H1 (cell line): Measurements from ENCODE around the gene CSAD. TPM values are rescaled to one million over a fixed set of nuclear protein-coding genes. Genes with fewer than 3 reads are reported as not detected.
A peak's percentile ranks its signal among the peaks of the same experiment; 100 is the strongest.

ENCODE experiments used
- CTCF ChIA-PET: fragments of 300-600 bp; sonication (Branson Sonifier 250); formaldehyde crosslinking; loops from one replicate; lab custom pipeline; 2021; ENCODE audit not compliant: partially characterized antibody; lab: Charles Lee
- POLR2A ChIA-PET: fragments of 300-600 bp; sonication (Branson Sonifier 250); formaldehyde crosslinking; loops from one replicate; lab custom pipeline; 2021; ENCODE audit warnings: inconsistent platforms; ENCODE audit not compliant: partially characterized antibody; lab: Charles Lee
- DNase-seq, 2 experiments: peaks; one replicate each; pipeline versions ENCODE4 v3.0.0 to v3.0.0-alpha.2; 2010 to 2022; ENCODE audit warnings: low spot score in 2 of 2, low read depth in 1 of 2, mixed read lengths in 1 of 2
- FAIRE-seq: peaks from 2 replicates; lab custom pipeline; 2011; peaks lifted over from hg19 to GRCh38; lab: Jason Lieb, UNC
- H2AFZ ChIP-seq: 2 replicates; pipeline ENCODE4 v1.8.1; 2012; ENCODE audit warnings: low read length, inconsistent platforms
- H2AK5ac ChIP-seq: 2 replicates; pipeline ENCODE4 v1.6.1; 2013; ENCODE audit warnings: low read depth, low read length
- H2BK120ac ChIP-seq: replicated peaks from 2 replicates; pipeline ENCODE3; 2013; ENCODE audit warnings: low read depth, low read length, inconsistent platforms
- H2BK12ac ChIP-seq: 2 replicates; pipeline ENCODE4 v1.6.1; 2013; ENCODE audit warnings: low read depth, low read length
- H2BK15ac ChIP-seq: 2 replicates; pipeline ENCODE4 v1.6.1; 2013; ENCODE audit warnings: low read length
- H2BK20ac ChIP-seq: 2 replicates; pipeline ENCODE4 v1.6.1; 2013; ENCODE audit warnings: low read length
- H2BK5ac ChIP-seq: 2 replicates; pipeline ENCODE4 v1.6.1; 2013; ENCODE audit warnings: low read depth, low read length
- H3K14ac ChIP-seq: 2 replicates; pipeline ENCODE4 v1.6.1; 2013; ENCODE audit warnings: inconsistent platforms; ENCODE audit not compliant: insufficient read length
- H3K18ac ChIP-seq: 2 replicates; pipeline ENCODE4 v1.6.1; 2013; ENCODE audit warnings: low read length; ENCODE audit errors: extremely low read depth
- H3K23ac ChIP-seq: 2 replicates; pipeline ENCODE4 v1.6.1; 2013; ENCODE audit warnings: inconsistent platforms; ENCODE audit not compliant: insufficient read length
- H3K23me2 ChIP-seq: 2 replicates; pipeline ENCODE4 v1.6.1; 2013; ENCODE audit warnings: low read depth, low read length
- H3K27ac ChIP-seq: 2 replicates; pipeline ENCODE4 v1.6.1; 2011; ENCODE audit warnings: low read depth, low read length, inconsistent platforms
- H3K27me3 ChIP-seq, 4 experiments: replicated peaks in 1 of 4; 1 replicate in 1 of 4; 2 replicates in 3 of 4; pipeline versions ENCODE4 v1.6.1 to v1.8.1; 2011 to 2013; ENCODE audit warnings: low read length in 3 of 4, mild to moderate bottlenecking in 3 of 4, inconsistent platforms in 2 of 4, mixed read lengths in 2 of 4, moderate library complexity in 1 of 4; ENCODE audit not compliant: control insufficient read depth in 3 of 4, insufficient read depth in 3 of 4; ENCODE audit errors: extremely low read depth in 1 of 4
- H3K36me3 ChIP-seq, 4 experiments: 2 replicates each; pipeline versions ENCODE4 v1.6.1 to v1.8.1; 2011 to 2013; ENCODE audit warnings: mild to moderate bottlenecking in 4 of 4, low read length in 3 of 4, moderate library complexity in 2 of 4, control low read depth in 1 of 4, inconsistent platforms in 1 of 4; ENCODE audit not compliant: insufficient read depth in 4 of 4, control insufficient read depth in 2 of 4
- H3K4ac ChIP-seq: replicated peaks from 2 replicates; pipeline ENCODE3; 2013; ENCODE audit warnings: low read length, low read depth, mixed read lengths, inconsistent platforms; ENCODE audit not compliant: insufficient read length
- H3K4me1 ChIP-seq, 4 experiments: replicated peaks in 1 of 4; 1 replicate in 1 of 4; 2 replicates in 3 of 4; pipeline versions ENCODE4 v1.6.1 to v1.8.1; 2011 to 2013; ENCODE audit warnings: low read length in 3 of 4, inconsistent platforms in 2 of 4, mixed read lengths in 1 of 4; ENCODE audit not compliant: insufficient read depth in 4 of 4, control insufficient read depth in 3 of 4
- H3K4me2 ChIP-seq, 2 experiments: 2 replicates each; pipeline versions ENCODE4 v1.6.1 to v1.8.1; 2011 to 2013; ENCODE audit warnings: low read depth in 2 of 2, low read length in 2 of 2, control low read depth in 1 of 2, inconsistent platforms in 1 of 2, mild to moderate bottlenecking in 1 of 2; ENCODE audit not compliant: insufficient read depth in 1 of 2
- H3K4me3 ChIP-seq, 4 experiments: fragments of 200-600, 300-600 bp in 1 of 4; sonication (generic), shearing (Covaris generic), sonication (Bioruptor Twin) in 1 of 4; 2 replicates each; pipeline versions ENCODE4 v1.5.1 to v1.8.1; 2011 to 2016; ENCODE audit warnings: low read length in 4 of 4, low read depth in 3 of 4, control low read depth in 2 of 4, inconsistent platforms in 2 of 4, mild to moderate bottlenecking in 2 of 4, mixed read lengths in 1 of 4, moderate library complexity in 1 of 4; ENCODE audit not compliant: insufficient read depth in 2 of 4; ENCODE audit errors: extremely low read depth in 1 of 4
- H3K56ac ChIP-seq: replicated peaks from 2 replicates; pipeline ENCODE3; 2013; ENCODE audit warnings: low read depth, mild to moderate bottlenecking, mixed read lengths, low read length, inconsistent platforms; ENCODE audit not compliant: insufficient read length
- H3K79me1 ChIP-seq: 2 replicates; pipeline ENCODE4 v1.6.1; 2013; ENCODE audit warnings: low read depth, low read length, control low read depth
- H3K79me2 ChIP-seq, 2 experiments: 2 replicates each; pipeline versions ENCODE4 v1.6.1 to v1.8.1; 2012 to 2013; ENCODE audit warnings: low read length in 2 of 2, mild to moderate bottlenecking in 2 of 2, inconsistent platforms in 1 of 2; ENCODE audit not compliant: insufficient read depth in 2 of 2, control insufficient read depth in 1 of 2
- H3K9ac ChIP-seq, 4 experiments: replicated peaks in 1 of 4; 1 replicate in 1 of 4; 2 replicates in 3 of 4; pipeline versions ENCODE4 v1.6.1 to v1.8.1; 2011 to 2013; ENCODE audit warnings: low read depth in 3 of 4, low read length in 3 of 4, control low read depth in 2 of 4, mild to moderate bottlenecking in 2 of 4, moderate library complexity in 2 of 4, inconsistent platforms in 1 of 4; ENCODE audit errors: extremely low read depth in 1 of 4
- H3K9me3 ChIP-seq, 2 experiments: 2 replicates each; pipeline versions ENCODE4 v1.6.1 to v1.8.1; 2012 to 2013; ENCODE audit warnings: mild to moderate bottlenecking in 2 of 2, moderate library complexity in 2 of 2, control low read depth in 1 of 2, inconsistent platforms in 1 of 2, low read depth in 1 of 2, low read length in 1 of 2, mixed read lengths in 1 of 2; ENCODE audit not compliant: insufficient read depth in 2 of 2
- H4K20me1 ChIP-seq, 2 experiments: replicated peaks in 1 of 2; 2 replicates each; pipeline versions ENCODE3 to v1.8.1; 2011 to 2013; ENCODE audit warnings: inconsistent platforms in 2 of 2, low read length in 2 of 2, mild to moderate bottlenecking in 1 of 2; ENCODE audit not compliant: insufficient read depth in 2 of 2, control insufficient read depth in 1 of 2
- H4K5ac ChIP-seq: 2 replicates; pipeline ENCODE4 v1.6.1; 2013; ENCODE audit warnings: low read length, low read depth, mixed read lengths, inconsistent platforms; ENCODE audit not compliant: insufficient read length
- H4K8ac ChIP-seq: 2 replicates; pipeline ENCODE4 v1.8.0; 2013; ENCODE audit warnings: mild to moderate bottlenecking, moderate library complexity, low read length, inconsistent platforms; ENCODE audit not compliant: insufficient read depth; ENCODE audit errors: extremely low read depth
- H4K91ac ChIP-seq: replicated peaks from 2 replicates; pipeline ENCODE3; 2013; ENCODE audit warnings: low read length, mixed read lengths, inconsistent platforms; ENCODE audit not compliant: insufficient read length
- HDAC2 ChIP-seq, 2 experiments: fragments of 300-600 bp in 1 of 2; sonication (generic) in 1 of 2; IDR thresholded peaks; 2 replicates each; pipeline ENCODE4 v1.6.1; 2011 to 2012; ENCODE audit warnings: low read depth in 2 of 2, low read length in 2 of 2, mild to moderate bottlenecking in 2 of 2, moderate library complexity in 2 of 2, borderline replicate concordance in 1 of 2, inconsistent platforms in 1 of 2
- MAFK ChIP-seq: IDR thresholded peaks from 2 replicates; pipeline ENCODE4 v1.6.1; 2012; ENCODE audit warnings: low read depth, mild to moderate bottlenecking, improper control_type of control experiment, low read length
- NRF1 ChIP-seq: IDR thresholded peaks from 2 replicates; pipeline ENCODE4 v1.6.1; 2011; ENCODE audit warnings: mild to moderate bottlenecking, low read depth, low read length, improper control_type of control experiment
- RBBP5 ChIP-seq: IDR thresholded peaks from 2 replicates; pipeline ENCODE4 v1.7.1; 2012; ENCODE audit warnings: low read depth, mild to moderate bottlenecking, inconsistent platforms, low read length, moderate library complexity, borderline replicate concordance
- RFX5 ChIP-seq: IDR thresholded peaks from 2 replicates; pipeline ENCODE4 v1.6.1; 2011; ENCODE audit warnings: low read depth, low read length, improper control_type of control experiment, borderline replicate concordance
- SP4 ChIP-seq: IDR thresholded peaks from 2 replicates; pipeline ENCODE4 v1.6.1; 2012; ENCODE audit warnings: low read length, inconsistent platforms
- USF2 ChIP-seq: IDR thresholded peaks from 2 replicates; pipeline ENCODE4 v1.6.1; 2011; ENCODE audit warnings: low read length, improper control_type of control experiment
- whole genome bisulfite sequencing, 2 experiments: shearing (Covaris generic) in 1 of 2; methylation state at CpG; one replicate each; pipeline versions ENCODE4 v1.1.6 to v1.1.7; 2013 to 2015; ENCODE audit warnings: low lambda C conversion rate in 2 of 2, mixed read lengths in 2 of 2, inconsistent platforms in 1 of 2, low coverage in 1 of 2, missing lambda C conversion rate in 1 of 2; ENCODE audit not compliant: insufficient replicate concordance in 2 of 2, insufficient coverage in 1 of 2, insufficient read length in 1 of 2; ENCODE audit errors: extremely low coverage in 1 of 2, missing lambda C conversion rate in 1 of 2; 5-methylcytosine and 5-hydroxymethylcytosine counted together
- polyA plus RNA-seq, 7 experiments: library from polyadenylated mRNA; depleted of rRNA in 3 of 7; stranded (reverse) in 5 of 7; unstranded in 2 of 7; fragments of >200 nt in 5 of 7; fragments of 200-250 nt in 2 of 7; gene quantifications; 1 replicate in 5 of 7; 2 replicates in 1 of 7; 4 replicates in 1 of 7; pipeline versions ENCODE4 v1.2.1 to v1.2.3, GENCODE V29; 2011 to 2013; ENCODE audit warnings: missing spikeins in 2 of 7, mixed read lengths in 2 of 7
- total RNA-seq: library from RNA; stranded (reverse); fragmentation: NEBNext Ultra II Directional; extraction: Animal tissue kit (Norgen Biotek cat#: 25700); gene quantifications from 2 replicates; pipeline ENCODE4 v1.2.1, GENCODE V29; 2021

CSAD gene
- total and polyA plus RNA-seq, 2 of the 8 experiments (the other 6 are each of a cell fraction or from before 2014, with no cell fraction given) = 8.8 to 11.3 TPM

- TF ChIP-seq NRF1 (no peak), HDAC2 (IDR thresholded peaks at IDR 0.05; ENCODE audit: borderline replicate concordance in 1 of 2, low read depth in 2 of 2, low read length in 2 of 2) (no peak), USF2 (no peak), RBBP5 (no peak), SP4 (no peak), MAFK (no peak), RFX5 (no peak)
- no peak overlapping the region for H4K91ac ChIP-seq
- H3K9me3 ChIP-seq = no peaks in the 10 kb centered on the region
- H3K27ac ChIP-seq = no peak overlapping the region
- H3K79me1 ChIP-seq = no peaks in the 10 kb centered on the region
- no peak overlapping the region for H2BK120ac ChIP-seq
- POLR2A ChIA-PET = interaction anchor here (0.7 to 3.9 kb wide), 6 partner anchors 11 to 151 kb away, joined by 3 to 18 read pairs (median 4); partner anchors contain the start of genes CSAD and ZNF740
- no peak overlapping the region for H3K23ac ChIP-seq
- no peak overlapping the region for H3K9ac ChIP-seq
- peaks cover 0 to 3% (median 1%) of the 10 kb centered on the region in 4 experiments; a peak in 2 of 7 replicates for H3K4me1 ChIP-seq
- H3K4me2 ChIP-seq = no peak overlapping the region
- no peak overlapping the region for H2BK5ac ChIP-seq
- H3K23me2 ChIP-seq = no peaks in the 10 kb centered on the region
- no peak overlapping the region for H3K4me3 ChIP-seq
- H4K8ac ChIP-seq = no peak overlapping the region
- H3K36me3 ChIP-seq = no peaks in the 10 kb centered on the region
- CTCF ChIA-PET = interaction anchor here (0.5 to 8.2 kb wide), 34 partner anchors 7 to 192 kb away, joined by 3 to 101 read pairs (median 6); partner anchors contain the start of genes CSAD, ESPL1, IGFBP6 and ITGB7
- no peak overlapping the region for H2AK5ac ChIP-seq
- no peak for FAIRE-seq
- no peaks in the 10 kb centered on the region for H3K79me2 ChIP-seq
- H2BK20ac ChIP-seq = no peak overlapping the region
- no peak overlapping the region for H4K5ac ChIP-seq
- H3K18ac ChIP-seq = no peak overlapping the region
- H3K4ac ChIP-seq = no peak overlapping the region
- no peak overlapping the region for H3K56ac ChIP-seq
- H3K27me3 ChIP-seq = peaks cover 0 to 13% (median 7%) of the 10 kb centered on the region in 4 experiments; a peak in 5 of 7 replicates
- H2AFZ ChIP-seq = no peak overlapping the region
- H4K20me1 ChIP-seq = no peaks in the 10 kb centered on the region
- 93% methylated on average over 8 of the region's 8 CpGs; no CpG with 5 or more reads in 1 of the 2 experiments for WGBS, 2 experiments
- H3K14ac ChIP-seq = no peak overlapping the region
- DNase-seq = peak in 1 of 2 experiments; percentile 28
- no peak overlapping the region for H2BK15ac ChIP-seq
- H2BK12ac ChIP-seq = no peak overlapping the region
Observed at GRCh38 chr12:53161119-53161911, 19.4 kb downstream of the CSAD start.
